Activated CD8-positive, alpha-beta T cell treated with anti-CD3 and anti-CD28 coated beads for 36 hours (primary cell): Measurements from ENCODE around the gene GUCA1C. TPM values are rescaled to one million over a fixed set of nuclear protein-coding genes. Genes with fewer than 3 reads are reported as not detected.

ENCODE experiments used
- ATAC-seq: fragments of 200-7000 bp; cut with Tn5 transposase; one replicate; pipeline ENCODE4 v1.10.0; 2021; ENCODE audit warnings: mild to moderate bottlenecking, moderate library complexity
- CTCF ChIA-PET: fragments of 350-600 bp; sonication (Branson Sonifier 250); formaldehyde crosslinking; loops from one replicate; lab custom pipeline; 2021; ENCODE audit warnings: antibody characterized with exemption; lab: Charles Lee
- POLR2A ChIA-PET: fragments of 350-600 bp; sonication (Branson Sonifier 250); formaldehyde crosslinking; loops from one replicate; lab custom pipeline; 2021; ENCODE audit warnings: antibody characterized with exemption; lab: Charles Lee
- DNase-seq: peaks from one replicate; pipeline ENCODE4 v3.0.0-alpha.2; 2020
- H3K27ac Mint-ChIP-seq: one replicate; pipeline ENCODE4 v1.8.0; 2021; ENCODE audit warnings: mild to moderate bottlenecking, mixed read lengths
- H3K27me3 Mint-ChIP-seq: one replicate; pipeline ENCODE4 v1.8.0; 2021; ENCODE audit warnings: mixed read lengths
- H3K36me3 Mint-ChIP-seq: one replicate; pipeline ENCODE4 v1.8.0; 2021; ENCODE audit warnings: low read depth, mixed read lengths
- H3K4me1 Mint-ChIP-seq: one replicate; pipeline ENCODE4 v1.8.0; 2021; ENCODE audit warnings: low read depth, mixed read lengths
- H3K4me3 Mint-ChIP-seq: one replicate; pipeline ENCODE4 v1.8.0; 2021; ENCODE audit warnings: mild to moderate bottlenecking, moderate library complexity, mixed read lengths
- H3K9me3 Mint-ChIP-seq: one replicate; pipeline ENCODE4 v1.8.0; 2021; ENCODE audit warnings: mixed read lengths
- intact Hi-C: fragments of 100-400 bp; cut with micrococcal nuclease; formaldehyde crosslinking; loops from one replicate; pipeline ENCODE4 v1.10.0; 2022
- total RNA-seq, 2 experiments: library from RNA; stranded (reverse); gene quantifications; one replicate each; pipeline ENCODE4 v1.2.3, GENCODE V29; 2021
- TF ChIP-seq, protein P1 (sequence below): fragments of 200-600 bp; IDR thresholded peaks from one replicate; pipeline ENCODE4 v1.8.0; 2022; ENCODE audit warnings: antibody characterized with exemption, mild to moderate bottlenecking

Gene GUCA1C
- total RNA-seq, 2 experiments from 2014 or later: not detected

DNA sequence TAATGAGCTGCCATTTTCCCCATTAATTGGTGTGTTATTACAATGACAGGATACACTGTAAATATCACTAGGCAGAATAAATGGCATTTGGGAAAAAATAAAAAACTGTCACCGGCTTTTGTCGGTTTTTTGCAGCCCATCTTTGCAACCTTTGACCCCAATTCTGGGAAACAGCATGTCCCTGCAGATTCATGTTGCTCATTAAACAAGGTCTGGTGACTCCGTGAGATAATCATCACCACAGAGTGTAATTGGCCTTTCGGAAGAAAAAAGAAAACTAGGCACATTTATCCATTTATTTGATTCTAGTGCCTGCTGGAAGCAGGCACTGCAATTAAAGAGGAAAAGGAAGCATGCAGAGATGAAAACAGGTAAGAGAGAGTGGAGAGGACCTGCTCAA, 66.6 kb downstream of the GUCA1C start:
- POLR2A ChIA-PET: interaction anchor here (0.7 kb wide), 1 partner anchor 427 kb away, joined by 3 read pairs; no protein-coding TSS in a partner anchor
- DNase-seq (no peak), ATAC-seq (no peak)
- CTCF ChIA-PET: interaction anchor here (0.9 to 2.5 kb wide), 4 partner anchors 11 to 69 kb away, joined by 3 to 12 read pairs (median 4); no protein-coding TSS in a partner anchor
- H3K27ac Mint-ChIP-seq: no peak overlapping the region
- TF ChIP-seq, protein P1, sequence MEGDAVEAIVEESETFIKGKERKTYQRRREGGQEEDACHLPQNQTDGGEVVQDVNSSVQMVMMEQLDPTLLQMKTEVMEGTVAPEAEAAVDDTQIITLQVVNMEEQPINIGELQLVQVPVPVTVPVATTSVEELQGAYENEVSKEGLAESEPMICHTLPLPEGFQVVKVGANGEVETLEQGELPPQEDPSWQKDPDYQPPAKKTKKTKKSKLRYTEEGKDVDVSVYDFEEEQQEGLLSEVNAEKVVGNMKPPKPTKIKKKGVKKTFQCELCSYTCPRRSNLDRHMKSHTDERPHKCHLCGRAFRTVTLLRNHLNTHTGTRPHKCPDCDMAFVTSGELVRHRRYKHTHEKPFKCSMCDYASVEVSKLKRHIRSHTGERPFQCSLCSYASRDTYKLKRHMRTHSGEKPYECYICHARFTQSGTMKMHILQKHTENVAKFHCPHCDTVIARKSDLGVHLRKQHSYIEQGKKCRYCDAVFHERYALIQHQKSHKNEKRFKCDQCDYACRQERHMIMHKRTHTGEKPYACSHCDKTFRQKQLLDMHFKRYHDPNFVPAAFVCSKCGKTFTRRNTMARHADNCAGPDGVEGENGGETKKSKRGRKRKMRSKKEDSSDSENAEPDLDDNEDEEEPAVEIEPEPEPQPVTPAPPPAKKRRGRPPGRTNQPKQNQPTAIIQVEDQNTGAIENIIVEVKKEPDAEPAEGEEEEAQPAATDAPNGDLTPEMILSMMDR: no peak
- H3K4me1 Mint-ChIP-seq: peaks cover 14% of the 10 kb centered on the region
- H3K9me3 Mint-ChIP-seq: no peaks in the 10 kb centered on the region
- no peaks in the 10 kb centered on the region for H3K36me3 Mint-ChIP-seq
- H3K27me3 Mint-ChIP-seq: no peaks in the 10 kb centered on the region
- H3K4me3 Mint-ChIP-seq: no peak overlapping the region
- intact Hi-C loops: no loop called here

DNA sequence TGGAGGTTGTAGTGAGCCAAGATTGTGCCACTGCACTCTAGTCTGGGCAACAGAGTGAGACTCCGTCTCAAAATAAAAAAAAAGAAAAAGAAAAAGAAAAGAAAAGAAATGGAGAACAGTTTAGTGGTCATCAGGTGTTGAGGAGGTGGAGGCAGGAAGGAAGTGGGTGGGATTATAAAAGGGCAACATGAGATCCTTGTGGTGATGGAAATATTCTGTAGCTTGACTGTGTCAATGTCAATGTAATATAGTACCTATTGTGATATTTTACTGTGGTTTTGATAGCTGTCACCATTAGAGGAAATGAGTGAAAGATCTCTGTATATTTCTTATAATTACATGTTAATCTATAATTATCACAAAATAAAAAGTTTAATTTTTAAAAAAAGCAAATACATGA, 70.3 kb downstream of the GUCA1C start:
- DNase-seq (peak; percentile 38), ATAC-seq (peak; percentile 92)
- Mint-ChIP-seq H3K4me1 (peaks cover 18% of the 10 kb centered on the region), H3K4me3 (no peak overlapping the region), H3K36me3 (no peaks in the 10 kb centered on the region), H3K27me3 (no peaks in the 10 kb centered on the region), H3K9me3 (no peaks in the 10 kb centered on the region), H3K27ac (peak overlapping the region; percentile 48)
- intact Hi-C loops: no loop called here
- ChIA-PET CTCF (interaction anchor here (1.4 to 1.7 kb wide), 2 partner anchors 29 to 32 kb away, joined by 3 to 7 read pairs; no protein-coding TSS in a partner anchor), POLR2A (interaction anchor here (1.5 kb wide), 1 partner anchor 11 kb away, joined by 3 read pairs; no protein-coding TSS in a partner anchor)
- TF ChIP-seq, protein P1: no peak

DNA sequence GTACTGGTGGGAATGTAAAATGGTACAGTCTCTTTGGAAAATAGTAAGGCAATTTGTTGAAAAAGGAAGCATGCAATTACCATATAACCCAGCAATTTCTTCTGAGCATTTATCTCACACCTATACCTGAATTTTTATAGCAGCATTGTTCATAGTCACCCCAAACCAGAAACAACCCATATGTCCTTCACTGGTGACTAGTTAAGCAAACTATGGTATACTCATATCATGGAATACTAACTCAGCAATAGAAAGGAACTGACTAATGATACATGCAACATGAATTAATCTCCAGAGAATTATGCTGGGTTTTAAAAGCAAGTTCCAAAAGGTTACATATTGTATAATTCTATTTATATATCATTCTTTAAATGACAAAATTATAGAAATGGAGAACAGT, 70.9 kb downstream of the GUCA1C start:
- ChIA-PET CTCF (no interaction called here), POLR2A (interaction anchor here (1.5 kb wide), 1 partner anchor 11 kb away, joined by 3 read pairs; no protein-coding TSS in a partner anchor)
- Mint-ChIP-seq H3K36me3 (no peaks in the 10 kb centered on the region), H3K27me3 (no peaks in the 10 kb centered on the region), H3K4me3 (no peak overlapping the region), H3K9me3 (no peaks in the 10 kb centered on the region), H3K4me1 (peaks cover 21% of the 10 kb centered on the region), H3K27ac (no peak overlapping the region)
- ATAC-seq (peak; percentile 32), DNase-seq (no peak)
- TF ChIP-seq, protein P1: no peak
- intact Hi-C loops: no loop called here

DNA sequence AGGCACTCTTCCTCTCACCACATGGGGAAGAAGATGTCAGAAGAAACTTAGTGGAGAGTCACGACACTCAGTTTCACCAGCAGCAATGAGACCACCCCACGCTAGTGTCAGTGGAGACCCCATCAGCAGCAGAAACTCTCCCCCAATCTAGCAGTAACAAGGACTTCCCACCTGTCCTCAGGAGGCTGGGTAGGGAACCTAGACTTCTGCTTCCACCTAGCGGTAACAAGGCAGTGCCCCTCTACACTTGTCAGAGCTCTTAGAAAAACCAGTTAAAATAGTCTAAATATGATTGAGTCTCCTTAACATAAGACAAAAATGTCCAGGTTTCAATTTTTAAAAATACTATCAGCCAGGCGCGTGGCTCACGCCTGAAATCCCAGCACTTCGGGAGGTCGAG, 73.8 kb downstream of the GUCA1C start:
- Mint-ChIP-seq H3K4me1 (peaks cover 34% of the 10 kb centered on the region), H3K9me3 (no peaks in the 10 kb centered on the region), H3K36me3 (no peaks in the 10 kb centered on the region), H3K4me3 (no peak overlapping the region), H3K27ac (no peak overlapping the region), H3K27me3 (no peaks in the 10 kb centered on the region)
- ATAC-seq (no peak), DNase-seq (no peak)
- CTCF ChIA-PET: no interaction called here
- POLR2A ChIA-PET: no interaction called here
- intact Hi-C loops: no loop called here
- TF ChIP-seq, protein P1: no peak

DNA sequence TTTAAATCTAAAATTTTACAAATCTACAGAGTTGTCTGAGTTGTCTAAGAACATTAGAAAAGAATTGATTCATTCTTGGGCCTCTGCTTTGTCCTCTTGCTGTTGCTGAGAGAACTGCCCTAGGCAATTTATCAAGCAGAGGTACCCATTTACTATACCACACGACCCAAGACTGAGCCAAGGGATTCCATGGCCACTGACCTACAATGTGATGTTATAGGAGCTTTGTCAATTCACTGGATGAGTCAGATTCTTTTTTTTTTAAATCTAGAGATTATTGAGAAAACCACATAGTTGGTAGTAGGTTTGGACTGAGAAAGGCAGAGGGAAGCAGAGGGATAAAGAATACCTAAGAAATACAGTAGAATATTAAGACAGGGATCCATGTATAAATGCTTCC, 75.8 kb downstream of the GUCA1C start:
- intact Hi-C loops: no loop called here
- POLR2A ChIA-PET: no interaction called here
- TF ChIP-seq, protein P1: no peak
- H3K9me3 Mint-ChIP-seq: peaks cover 3% of the 10 kb centered on the region
- H3K4me1 Mint-ChIP-seq: peaks cover 23% of the 10 kb centered on the region
- DNase-seq (no peak), ATAC-seq (peak; percentile 60)
- CTCF ChIA-PET: interaction anchor here (0.8 to 1.0 kb wide), 2 partner anchors 37 to 60 kb away, joined by 3 read pairs; no protein-coding TSS in a partner anchor
- H3K27ac Mint-ChIP-seq: no peak overlapping the region
- no peaks in the 10 kb centered on the region for H3K36me3 Mint-ChIP-seq
- no peak overlapping the region for H3K4me3 Mint-ChIP-seq
- no peaks in the 10 kb centered on the region for H3K27me3 Mint-ChIP-seq
